Stimulated activated CD8-positive, alpha-beta memory T cell treated with anti-CD3 and anti-CD28 coated beads, Interleukin-7, amount 100 ng/mL, for 48 hours (primary cell): ENCODE results near the gene MARVELD3.
"Not testable (repeated sequence)": the region's sequence is repeated elsewhere in the genome, so short reads cannot be mapped to it uniquely, and the experiment has no call there.

ENCODE experiments used
- DNase-seq, 2 donors: peaks; one replicate each; pipeline ENCODE4 v3.0.0-alpha.2; 2020; ENCODE audit warnings: low read depth in 1 of 2; ENCODE audit errors: extremely low read depth in 1 of 2

Gene MARVELD3

DNA sequence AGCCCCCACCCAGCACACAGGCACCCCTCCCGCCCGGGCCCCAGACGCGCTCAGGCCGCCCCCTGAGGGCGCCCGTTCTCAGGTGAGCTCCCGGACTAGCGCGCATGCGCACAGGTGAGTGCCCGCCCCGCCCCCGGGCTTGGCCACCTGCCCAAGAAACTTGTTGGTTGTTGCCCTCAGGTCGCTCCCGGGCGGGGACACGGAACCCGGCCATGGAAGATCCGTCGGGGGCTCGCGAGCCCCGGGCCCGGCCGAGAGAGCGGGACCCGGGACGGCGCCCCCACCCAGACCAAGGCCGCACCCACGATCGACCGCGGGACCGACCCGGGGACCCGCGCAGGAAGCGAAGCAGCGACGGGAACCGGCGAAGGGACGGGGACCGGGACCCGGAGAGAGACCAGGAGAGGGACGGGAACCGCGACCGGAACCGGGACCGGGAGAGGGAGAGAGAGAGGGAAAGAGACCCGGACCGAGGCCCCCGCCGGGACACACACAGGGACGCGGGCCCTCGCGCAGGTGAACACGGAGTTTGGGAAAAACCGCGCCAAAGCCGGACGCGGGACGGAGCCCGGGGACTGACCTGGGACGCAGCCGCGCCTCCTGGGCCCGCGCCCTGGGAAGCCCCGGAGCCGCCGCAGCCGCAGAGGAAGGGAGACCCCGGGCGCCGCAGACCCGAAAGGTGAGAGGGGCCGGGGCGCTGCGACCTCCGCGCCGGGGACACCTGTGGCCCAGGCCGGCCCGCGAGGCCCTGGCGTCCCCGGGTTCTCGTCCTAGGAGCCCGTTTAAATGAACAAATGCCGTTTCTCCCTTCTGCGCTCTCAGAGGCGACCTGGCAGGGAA is at the start of gene MARVELD3:
Gene MARVELD3, plus strand, starts transcription at position 167 of the 840 bp plus-strand sequence. Its CDS starts 46 bp downstream, at position 213.
- DNase-seq: no peak

- no peak for DNase-seq
Measured at GRCh38 chr16:71576971-71577370, 49.0 kb upstream of the MARVELD3 start, which contains the start of gene TAT. TSS of gene TAT (minus strand) at chr16:71577092. CDS start at chr16:71576415, 677 bp downstream.

GRCh38 chr16:71582553-71582848 is 43.5 kb upstream of the MARVELD3 start:
- not testable (repeated sequence) for DNase-seq

DNA sequence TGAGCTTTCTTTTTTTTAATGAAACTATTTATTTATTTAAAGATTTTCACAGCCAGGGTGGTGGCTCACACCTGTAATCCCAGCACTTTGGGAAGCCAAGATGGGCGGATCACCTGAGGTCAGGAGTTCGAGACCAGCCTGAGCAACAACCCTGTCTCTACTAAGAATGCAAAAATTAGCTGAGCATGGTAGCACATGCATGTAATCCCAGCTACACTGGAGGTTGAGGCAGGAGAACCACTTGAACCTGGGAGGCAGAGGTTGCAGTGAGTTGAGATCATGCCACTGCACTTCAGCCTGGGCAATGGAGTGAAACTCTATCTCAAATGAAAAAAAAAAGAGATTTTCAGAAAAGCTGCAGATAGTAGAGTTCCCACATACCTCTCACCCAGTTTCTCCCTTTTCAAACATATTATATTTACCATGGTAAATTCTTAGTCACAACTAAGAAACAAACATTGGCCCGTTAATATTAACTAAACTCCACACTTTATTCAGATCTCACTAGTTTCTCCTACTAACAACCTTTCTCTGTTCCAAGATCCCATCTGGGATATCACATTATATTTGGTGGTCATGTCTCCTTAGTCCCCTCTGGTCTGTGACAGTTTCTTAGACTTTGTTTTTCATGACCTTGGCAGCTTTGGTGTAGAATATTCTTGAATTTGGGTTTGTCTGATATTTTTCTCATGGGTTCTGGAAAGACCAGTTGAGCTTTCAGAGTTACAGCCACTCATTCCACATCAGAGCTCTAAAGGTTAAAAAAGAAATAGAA is 41.3 kb upstream of the MARVELD3 start:
- DNase-seq: no peak

- DNase-seq: no peak
Measured at GRCh38 chr16:71585318-71585703, 40.7 kb upstream of the MARVELD3 start.

DNA sequence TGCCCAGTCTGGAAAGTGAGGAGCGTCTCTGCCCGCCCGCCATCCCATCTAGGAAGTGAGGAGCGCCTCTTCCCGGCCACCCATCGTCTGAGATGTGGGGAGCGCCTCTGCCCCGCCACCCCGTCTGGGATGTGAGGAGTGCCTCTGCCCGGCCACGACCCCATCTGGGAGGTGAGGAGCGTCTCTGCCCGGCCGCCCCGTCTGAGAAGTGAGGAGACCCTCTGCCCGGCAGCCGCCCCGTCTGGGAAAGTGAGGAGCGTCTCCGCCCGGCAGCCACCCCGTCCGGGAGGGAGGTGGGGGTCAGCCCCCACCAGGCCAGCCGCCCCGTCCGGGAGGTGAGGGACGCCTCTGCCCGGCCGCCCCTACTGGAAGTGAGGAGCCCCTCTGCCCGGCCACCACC is 36.6 kb upstream of the MARVELD3 start:
- not testable (repeated sequence) for DNase-seq

GRCh38 chr16:71590071-71590470 is 35.9 kb upstream of the MARVELD3 start:
- DNase-seq: not testable (repeated sequence)

- DNase-seq: no peak
Measured at GRCh38 chr16:71590584-71590983, 35.4 kb upstream of the MARVELD3 start.

GRCh38 chr16:71591917-71592316 is 34.1 kb upstream of the MARVELD3 start:
- no peak for DNase-seq

DNA sequence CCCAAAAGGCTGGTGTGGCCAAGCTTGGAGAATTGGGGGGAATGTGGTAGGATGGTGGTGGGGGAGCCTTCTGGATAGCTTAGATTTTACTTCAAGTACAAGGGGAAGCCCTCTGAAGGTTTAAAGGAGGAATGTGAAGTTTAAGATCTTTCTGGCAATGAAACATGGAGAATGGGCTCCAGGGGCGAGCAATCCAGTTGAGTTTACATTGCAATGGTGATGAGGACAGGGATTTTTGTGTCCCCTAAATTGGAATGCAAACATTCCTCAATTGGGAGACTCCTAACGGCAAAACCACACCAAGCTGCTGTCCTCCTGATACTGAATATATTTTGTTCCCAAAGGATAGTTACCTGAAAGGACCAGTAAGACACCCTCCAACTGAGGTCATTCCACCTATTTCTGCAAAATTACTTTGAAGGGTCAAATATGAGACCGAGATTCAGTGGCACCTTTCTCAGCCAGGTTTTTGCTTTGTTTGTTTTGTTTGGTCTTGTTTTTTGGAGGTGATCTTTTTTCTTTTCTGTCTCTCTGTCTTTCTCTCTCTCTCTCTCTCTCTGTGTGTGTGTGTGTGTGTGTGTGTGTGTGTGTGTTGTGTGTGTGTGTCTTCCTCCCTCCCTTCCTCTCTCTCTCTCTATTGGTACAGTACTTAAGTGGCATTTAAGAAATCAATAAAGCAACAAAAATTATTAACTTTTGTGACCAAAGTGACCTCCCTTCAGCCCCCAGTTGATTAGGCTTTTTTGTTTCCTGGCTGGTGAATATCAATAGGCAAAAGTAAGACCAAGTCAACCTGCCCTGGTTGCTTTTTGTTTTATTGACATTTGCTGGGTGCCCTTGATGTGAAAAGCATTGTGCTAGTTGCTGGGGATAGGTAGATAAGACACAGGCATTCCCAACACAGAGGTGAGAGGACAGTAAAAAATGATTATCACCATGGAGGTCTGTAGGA is 32.7 kb upstream of the MARVELD3 start:
- no peak for DNase-seq

GRCh38 chr16:71594000-71594646 is 31.9 kb upstream of the MARVELD3 start:
- DNase-seq: no peak

DNA sequence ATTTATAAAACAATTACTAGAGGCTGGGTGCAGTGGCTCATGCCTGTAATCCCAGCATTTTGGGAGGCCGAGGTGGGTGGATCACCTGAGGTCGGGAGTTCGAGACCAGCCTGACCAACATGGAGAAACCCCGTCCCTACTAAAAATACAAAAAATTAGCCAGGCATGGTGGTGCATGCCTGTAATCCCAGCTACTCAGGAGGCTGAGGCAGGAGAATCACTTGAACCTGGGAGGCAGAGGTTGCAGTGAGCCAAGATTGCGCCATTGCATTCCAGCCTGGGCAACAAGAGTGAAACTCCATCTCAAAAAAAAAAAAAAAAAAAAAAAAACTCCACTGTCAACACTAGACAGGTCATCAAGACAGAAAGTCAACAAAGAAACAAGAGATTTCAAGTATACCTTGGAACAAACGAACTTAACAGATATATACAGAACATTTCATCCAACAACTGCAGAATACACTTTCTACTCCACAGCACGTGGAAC is 30.6 kb upstream of the MARVELD3 start:
- DNase-seq: not testable (repeated sequence)

DNA sequence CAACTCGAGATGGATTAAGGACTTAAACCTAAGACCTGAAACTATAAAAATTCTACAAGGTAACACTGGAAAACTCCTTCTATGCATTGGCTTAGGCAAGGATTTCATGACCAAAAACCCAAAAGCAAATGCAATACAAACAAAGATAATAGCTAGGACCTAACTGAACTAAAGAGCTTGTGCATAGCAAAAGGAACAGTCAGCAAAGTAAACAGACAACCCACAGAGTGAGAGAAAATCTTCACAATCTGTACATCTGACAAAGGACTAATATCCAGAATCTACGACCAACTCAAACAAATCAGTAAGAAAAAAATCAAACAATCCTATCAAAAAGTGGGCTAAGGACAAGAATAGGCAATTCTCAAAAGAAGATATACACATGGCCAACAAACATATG is 27.6 kb upstream of the MARVELD3 start:
- DNase-seq: not testable (repeated sequence)

DNA sequence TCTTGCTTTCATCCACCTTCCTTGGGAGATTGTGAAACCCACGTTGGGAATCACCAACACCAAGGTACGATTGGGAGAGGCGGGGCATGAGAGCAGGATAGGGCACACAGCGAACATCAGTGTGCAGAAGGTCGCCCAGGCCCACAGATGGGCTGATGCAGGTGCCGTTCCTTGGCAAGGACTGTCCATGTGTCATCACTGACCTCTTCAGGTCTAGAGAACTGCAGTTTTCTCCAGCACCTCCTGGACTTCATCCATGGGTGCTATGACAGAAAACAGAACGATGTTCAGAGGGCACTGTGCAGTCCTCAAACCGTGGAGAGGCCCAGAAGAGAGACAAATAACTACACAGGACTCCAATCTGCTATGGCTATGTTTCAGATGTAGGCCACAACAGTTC is 25.2 kb upstream of the MARVELD3 start:
- no peak for DNase-seq

- no peak for DNase-seq
Measured at GRCh38 chr16:71609066-71609465, 16.9 kb upstream of the MARVELD3 start.

DNA sequence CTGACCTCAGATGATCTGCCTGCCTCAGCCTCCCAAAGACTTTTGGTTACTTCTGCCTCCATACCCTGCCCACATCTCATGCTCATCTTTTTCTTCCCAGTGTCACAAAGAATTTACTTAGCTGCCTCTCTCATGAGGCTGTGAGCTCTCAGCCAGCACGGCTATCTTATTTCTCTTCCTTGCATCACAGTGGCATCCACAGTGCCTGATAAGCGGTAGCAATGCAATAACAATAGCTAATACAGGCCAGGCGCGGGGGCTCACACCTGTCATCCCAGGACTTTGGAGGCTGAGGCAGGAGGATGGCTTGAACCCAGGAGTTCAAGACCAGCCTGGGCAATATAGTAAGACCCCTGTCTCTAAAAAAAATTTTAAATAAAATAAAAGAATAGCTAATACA is 15.5 kb upstream of the MARVELD3 start:
- DNase-seq: no peak

DNA sequence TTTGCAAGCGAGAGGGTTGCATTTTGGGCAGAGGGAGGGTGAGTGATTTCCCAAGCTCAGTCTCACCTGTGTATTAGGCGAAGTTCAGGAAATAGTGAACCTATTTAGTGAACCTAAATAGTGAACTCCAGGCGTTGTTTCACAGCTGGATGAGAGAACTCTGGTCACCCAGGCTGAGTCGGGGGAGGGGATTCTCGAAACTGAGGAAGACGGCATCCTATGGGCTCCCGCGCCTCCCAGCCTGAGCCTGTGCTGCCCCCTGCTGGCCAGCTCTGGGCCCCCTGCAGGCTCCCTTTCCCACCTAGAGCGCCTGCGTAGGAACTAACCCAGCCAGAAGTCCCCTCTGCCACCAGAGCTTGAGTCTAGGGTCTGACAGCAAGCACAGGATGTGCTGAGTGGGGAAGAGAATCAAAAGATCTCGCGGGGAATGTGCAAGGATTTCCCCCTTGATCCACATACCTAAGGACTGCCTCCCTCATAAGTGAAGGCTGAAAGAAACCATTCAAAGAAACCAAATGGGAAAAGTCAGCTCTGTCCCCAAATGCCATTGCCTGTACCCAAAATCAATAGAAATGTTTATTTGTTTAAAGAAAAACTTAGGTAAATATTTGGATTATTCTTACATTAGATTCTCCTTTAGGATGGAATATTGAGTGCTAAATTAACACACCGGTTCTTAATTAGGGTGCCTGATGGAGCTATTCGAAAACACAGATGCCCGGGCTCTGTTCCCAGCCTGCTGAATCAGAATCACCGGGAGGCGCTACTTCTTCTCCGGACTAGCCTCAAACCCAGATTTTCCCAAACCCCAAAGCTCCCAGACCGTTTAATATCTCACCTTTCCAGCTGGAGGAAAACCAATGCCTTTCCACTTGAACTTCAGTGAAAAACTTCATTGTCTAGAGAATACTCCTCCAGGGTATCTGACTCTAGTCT is 14.8 kb upstream of the MARVELD3 start:
- DNase-seq: peak; percentile 46 to 69

DNA sequence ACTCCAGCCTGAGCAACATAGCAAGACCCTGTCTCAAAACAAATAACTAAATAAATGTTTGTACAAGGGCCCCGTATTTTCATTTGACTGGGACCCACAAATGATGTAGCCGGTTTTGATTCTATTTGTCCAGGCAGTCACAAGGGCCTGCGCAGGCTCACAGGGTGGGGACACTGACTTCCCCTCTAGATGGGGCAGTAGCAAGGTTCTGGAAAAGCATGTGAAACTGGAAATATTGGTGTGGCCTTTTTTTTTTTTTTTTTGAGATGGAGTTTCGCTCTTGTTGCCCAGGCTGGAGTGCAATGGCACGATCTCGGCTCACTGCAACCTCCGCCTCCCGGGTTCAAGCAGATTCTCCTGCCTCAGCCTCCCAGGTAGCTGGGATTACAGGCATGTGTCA is 11.0 kb upstream of the MARVELD3 start:
- DNase-seq: not testable (repeated sequence)

DNA sequence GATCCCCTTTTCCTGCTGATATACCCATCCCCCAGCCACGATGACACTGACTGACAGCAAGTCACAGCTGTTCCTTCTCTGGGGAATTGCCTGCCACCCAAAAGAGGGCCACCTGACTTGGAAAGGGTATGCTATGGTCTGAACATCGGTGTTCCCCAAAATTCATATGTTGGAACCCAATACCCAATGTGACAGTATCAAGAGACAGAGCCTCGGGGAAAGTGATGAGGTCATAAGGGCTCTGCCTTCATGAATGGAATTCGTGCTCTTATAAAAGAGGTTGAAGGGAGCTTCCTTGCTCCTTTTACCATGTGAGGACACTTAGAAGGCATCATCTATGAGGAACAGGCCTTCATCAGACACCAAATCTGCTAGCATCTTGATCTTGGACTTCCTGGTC is 7.6 kb upstream of the MARVELD3 start:
- no peak for DNase-seq
